Fibroblast of lung (primary cell): ENCODE measurements around the gene SLX9.

Experiments used
- CTCF ChIP-seq, 2 donors: IDR thresholded peaks in 1 of 2; conservative IDR thresholded peaks in 1 of 2; 1 replicate in 1 of 2; 2 replicates in 1 of 2; pipeline ENCODE4 v1.5.1; 2011 to 2012; ENCODE audit warnings: low read length in 2 of 2, control low read depth in 1 of 2, inconsistent platforms in 1 of 2, low read depth in 1 of 2, mild to moderate bottlenecking in 1 of 2
- EZH2 ChIP-seq: IDR thresholded peaks from 2 replicates; pipeline ENCODE4 v1.5.1; 2012; ENCODE audit warnings: low read length, control low read depth, mild to moderate bottlenecking; ENCODE audit errors: missing control alignments

- TF ChIP-seq CTCF (conservative IDR thresholded peaks at IDR 0.05 in 1 of 2, IDR thresholded peaks at IDR 0.05 in 1 of 2; ENCODE audit: low read depth in 1 of 2, low read length in 2 of 2) (no peak), EZH2 (no peak)
These were observed 34.7 kb upstream of the SLX9 start for GRCh38 chr21:44905016-44905727.
